ENCODE measurements around the gene TDRD9. TPM values are rescaled to one million over a fixed set of nuclear protein-coding genes. Genes with fewer than 3 reads are reported as not detected.

The TDRD9 gene
- total and polyA plus RNA-seq, 2 of the 4 experiments (the other 2 are of a cell fraction): 0.07 to 0.18 TPM

DNA sequence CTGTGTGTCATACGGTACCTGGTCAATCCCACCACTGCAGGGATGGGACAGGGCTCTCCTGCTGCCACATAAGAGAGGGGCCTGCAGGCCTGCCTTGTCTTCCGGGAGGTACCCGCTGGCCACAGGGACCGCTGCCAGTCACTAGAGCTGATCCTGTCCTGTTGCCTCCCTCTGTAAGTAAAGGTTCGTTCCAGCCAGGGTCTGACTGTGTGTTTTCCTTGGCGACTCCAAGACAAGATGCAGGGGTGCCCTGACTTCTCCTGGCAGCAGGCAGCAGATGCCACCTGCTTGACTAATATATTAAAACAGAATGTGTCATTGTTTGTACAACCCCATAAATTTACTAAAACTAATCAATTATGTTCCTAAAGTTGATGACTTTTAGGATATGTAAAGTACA, 115.8 kb downstream of the TDRD9 start:
- Histone ChIP-seq H2AK9ac (replicated peaks; ENCODE audit: low read depth, low read length, poor library complexity) (no peak overlapping the region), H3K4me2 (ENCODE audit: low read depth, low read length) (no peak overlapping the region), H3K23ac (ENCODE audit: low read depth, low read length) (no peak overlapping the region), H3K36me3 (ENCODE audit: control insufficient read depth, insufficient read depth, low read length) (no peaks in the 10 kb centered on the region), H3K4me3 (ENCODE audit: insufficient read depth, low read depth, low read length) (no peak overlapping the region), H4K8ac (ENCODE audit: low read depth in 2 of 2, low read length in 2 of 2) (no peak overlapping the region), H3K9ac (ENCODE audit: low read depth, low read length) (no peak overlapping the region), H3K14ac (replicated peaks; ENCODE audit: low read depth, low read length) (no peak overlapping the region), H4K91ac (ENCODE audit: insufficient read depth, low read depth, low read length) (no peak overlapping the region), H3K9me1 (ENCODE audit: insufficient read depth, low read length) (no peaks in the 10 kb centered on the region), H2AFZ (replicated peaks; ENCODE audit: low read length, poor library complexity) (no peak overlapping the region), H2AK5ac (ENCODE audit: low read depth, low read length) (no peak overlapping the region), H4K20me1 (ENCODE audit: insufficient read depth, low read length) (no peaks in the 10 kb centered on the region), H3K27ac (ENCODE audit: insufficient read depth, low read length) (no peak overlapping the region), H3K56ac (ENCODE audit: extremely low read depth, insufficient read depth, low read length) (no peak overlapping the region), H2BK5ac (ENCODE audit: low read depth, low read length, poor library complexity, severe bottlenecking) (no peak overlapping the region), H3K4me1 (ENCODE audit: control insufficient read depth, insufficient read depth, low read length) (no peaks in the 10 kb centered on the region), H3K9me3 (ENCODE audit: control insufficient read depth, insufficient read depth, low read length) (no peaks in the 10 kb centered on the region), H4K5ac (ENCODE audit: low read depth, low read length) (no peak overlapping the region), H3K27me3 (ENCODE audit: control insufficient read depth, insufficient read depth, low read length) (peaks cover 2% of the 10 kb centered on the region; the same call in 1 of the 2 replicates), H3K18ac (ENCODE audit: low read depth, low read length) (no peak overlapping the region), H2BK120ac (ENCODE audit: low read depth, low read length) (no peak overlapping the region), H2BK20ac (ENCODE audit: low read depth, low read length) (no peak overlapping the region), H2BK15ac (ENCODE audit: low read depth, low read length) (no peak overlapping the region), H3K79me1 (ENCODE audit: low read depth in 1 of 2, low read length in 2 of 2) (no peaks in the 10 kb centered on the region), H3K4ac (ENCODE audit: low read depth, low read length) (no peak overlapping the region)
- TF ChIP-seq, protein P1, sequence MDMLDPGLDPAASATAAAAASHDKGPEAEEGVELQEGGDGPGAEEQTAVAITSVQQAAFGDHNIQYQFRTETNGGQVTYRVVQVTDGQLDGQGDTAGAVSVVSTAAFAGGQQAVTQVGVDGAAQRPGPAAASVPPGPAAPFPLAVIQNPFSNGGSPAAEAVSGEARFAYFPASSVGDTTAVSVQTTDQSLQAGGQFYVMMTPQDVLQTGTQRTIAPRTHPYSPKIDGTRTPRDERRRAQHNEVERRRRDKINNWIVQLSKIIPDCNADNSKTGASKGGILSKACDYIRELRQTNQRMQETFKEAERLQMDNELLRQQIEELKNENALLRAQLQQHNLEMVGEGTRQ (IDR thresholded peaks at IDR 0.05; ENCODE audit: low read depth, low read length): no peak
- TF ChIP-seq, protein P2, sequence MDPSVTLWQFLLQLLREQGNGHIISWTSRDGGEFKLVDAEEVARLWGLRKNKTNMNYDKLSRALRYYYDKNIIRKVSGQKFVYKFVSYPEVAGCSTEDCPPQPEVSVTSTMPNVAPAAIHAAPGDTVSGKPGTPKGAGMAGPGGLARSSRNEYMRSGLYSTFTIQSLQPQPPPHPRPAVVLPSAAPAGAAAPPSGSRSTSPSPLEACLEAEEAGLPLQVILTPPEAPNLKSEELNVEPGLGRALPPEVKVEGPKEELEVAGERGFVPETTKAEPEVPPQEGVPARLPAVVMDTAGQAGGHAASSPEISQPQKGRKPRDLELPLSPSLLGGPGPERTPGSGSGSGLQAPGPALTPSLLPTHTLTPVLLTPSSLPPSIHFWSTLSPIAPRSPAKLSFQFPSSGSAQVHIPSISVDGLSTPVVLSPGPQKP (IDR thresholded peaks at IDR 0.05; ENCODE audit: borderline replicate concordance, low read depth, low read length): no peak
- TF ChIP-seq RAD21 (IDR thresholded peaks at IDR 0.05; ENCODE audit: low read length) (no peak), MXI1 (IDR thresholded peaks at IDR 0.05; ENCODE audit: borderline replicate concordance, low read depth, low read length) (no peak), NFE2L2 (IDR thresholded peaks at IDR 0.05; ENCODE audit: low read depth, low read length) (no peak), RCOR1 (IDR thresholded peaks at IDR 0.05; ENCODE audit: insufficient replicate concordance, low read length) (no peak), FOS (IDR thresholded peaks at IDR 0.05; ENCODE audit: low read depth, low read length) (no peak), MAFK (IDR thresholded peaks at IDR 0.05; ENCODE audit: low read depth, low read length) (no peak), CHD1 (IDR thresholded peaks at IDR 0.05; ENCODE audit: low read depth, low read length) (no peak), BHLHE40 (IDR thresholded peaks at IDR 0.05; ENCODE audit: low read depth, low read length) (no peak), SMC3 (IDR thresholded peaks at IDR 0.05; ENCODE audit: low read depth, low read length) (no peak), CEBPB (IDR thresholded peaks at IDR 0.05; ENCODE audit: low read depth, low read length) (no peak), RFX5 (IDR thresholded peaks at IDR 0.05; ENCODE audit: low read depth, low read length) (no peak), MAZ (IDR thresholded peaks at IDR 0.05; ENCODE audit: borderline replicate concordance, low read depth, low read length) (no peak), POLR2A (IDR thresholded peaks at IDR 0.05; ENCODE audit: low read depth, low read length) (no peak)
- TF ChIP-seq, protein P3, sequence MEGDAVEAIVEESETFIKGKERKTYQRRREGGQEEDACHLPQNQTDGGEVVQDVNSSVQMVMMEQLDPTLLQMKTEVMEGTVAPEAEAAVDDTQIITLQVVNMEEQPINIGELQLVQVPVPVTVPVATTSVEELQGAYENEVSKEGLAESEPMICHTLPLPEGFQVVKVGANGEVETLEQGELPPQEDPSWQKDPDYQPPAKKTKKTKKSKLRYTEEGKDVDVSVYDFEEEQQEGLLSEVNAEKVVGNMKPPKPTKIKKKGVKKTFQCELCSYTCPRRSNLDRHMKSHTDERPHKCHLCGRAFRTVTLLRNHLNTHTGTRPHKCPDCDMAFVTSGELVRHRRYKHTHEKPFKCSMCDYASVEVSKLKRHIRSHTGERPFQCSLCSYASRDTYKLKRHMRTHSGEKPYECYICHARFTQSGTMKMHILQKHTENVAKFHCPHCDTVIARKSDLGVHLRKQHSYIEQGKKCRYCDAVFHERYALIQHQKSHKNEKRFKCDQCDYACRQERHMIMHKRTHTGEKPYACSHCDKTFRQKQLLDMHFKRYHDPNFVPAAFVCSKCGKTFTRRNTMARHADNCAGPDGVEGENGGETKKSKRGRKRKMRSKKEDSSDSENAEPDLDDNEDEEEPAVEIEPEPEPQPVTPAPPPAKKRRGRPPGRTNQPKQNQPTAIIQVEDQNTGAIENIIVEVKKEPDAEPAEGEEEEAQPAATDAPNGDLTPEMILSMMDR (conservative IDR thresholded peaks at IDR 0.05; ENCODE audit: low read depth, low read length): no peak
- CTCF ChIA-PET: no interaction called here
- ATAC-seq (ENCODE audit: low read depth): no peak
- dilution Hi-C loops (cut with HindIII; ENCODE audit: low sequenced_read_pairs, unreplicated experiment): no loop called here
- POLR2A ChIA-PET (ENCODE audit: unreplicated experiment): no interaction called here
- WGBS, 2 experiments (ENCODE audit: extremely low coverage in 2 of 2, insufficient read length in 1 of 2): no CpG with 5 or more reads among the region's 6 CpGs
- BruUV-seq (replicated peaks): no TSS peak
- in situ Hi-C loops (cut with MboI; ENCODE audit: low sequenced_read_pairs): no loop called here
- intact Hi-C loops (cut with micrococcal nuclease): no loop called here
- no peak for DNase-seq

Data from IMR-90 (cell line).